Activated CD4-positive, alpha-beta T cell treated with anti-CD3 and anti-CD28 coated beads, Interleukin-2, amount 50 U/mL, for 1 hour (primary cell): ENCODE measurements around the gene KRT32.
A peak's percentile ranks its signal among the peaks of the same experiment; 100 is the strongest.

Source experiments
- DNase-seq: peaks from one replicate; pipeline ENCODE4 v3.0.0-alpha.2; 2020

KRT32 gene

GRCh38 chr17:41492351-41492750 lies 25.2 kb upstream of the KRT32 start:
- DNase-seq = no peak

- DNase-seq = no peak
These were observed 24.3 kb upstream of the KRT32 start for GRCh38 chr17:41491476-41491875.

- no peak for DNase-seq
These were observed 23.1 kb upstream of the KRT32 start for GRCh38 chr17:41490000-41490990.

- DNase-seq = no peak
These were observed 22.3 kb upstream of the KRT32 start, which contains the start of gene KRT36 for GRCh38 chr17:41489531-41489930. Gene KRT36 (minus strand): TSS chr17:41489910. CDS start chr17:41489864, 46 bp downstream.

GRCh38 chr17:41486809-41487530 lies 19.8 kb upstream of the KRT32 start:
- peak; percentile 21 for DNase-seq

GRCh38 chr17:41486316-41486715 lies 19.1 kb upstream of the KRT32 start:
- no peak for DNase-seq

- no peak for DNase-seq
These were observed 18.0 kb upstream of the KRT32 start for GRCh38 chr17:41484920-41485904.

GRCh38 chr17:41483991-41484826 lies 17.0 kb upstream of the KRT32 start:
- DNase-seq = no peak

GRCh38 chr17:41483531-41483930 lies 16.3 kb upstream of the KRT32 start:
- no peak for DNase-seq

- no peak for DNase-seq
These were observed 13.8 kb upstream of the KRT32 start, which contains the start of gene KRT35 for GRCh38 chr17:41481036-41481435. Gene KRT35 (minus strand): TSS chr17:41481151. CDS start chr17:41481097, 54 bp downstream.

GRCh38 chr17:41480581-41480980 lies 13.4 kb upstream of the KRT32 start:
- DNase-seq = no peak

- DNase-seq = no peak
These were observed 12.9 kb upstream of the KRT32 start for GRCh38 chr17:41480136-41480535.

GRCh38 chr17:41478237-41478636 lies 11.1 kb upstream of the KRT32 start:
- DNase-seq = no peak

GRCh38 chr17:41476866-41477815 lies 10.0 kb upstream of the KRT32 start:
- DNase-seq = no peak

GRCh38 chr17:41475421-41475820 lies 8.2 kb upstream of the KRT32 start:
- DNase-seq = no peak

GRCh38 chr17:41474863-41475262 lies 7.7 kb upstream of the KRT32 start:
- DNase-seq = no peak

GRCh38 chr17:41468346-41468745 lies 1.2 kb upstream of the KRT32 start:
- DNase-seq = no peak

GRCh38 chr17:41467561-41467960 lies 375 bp upstream of the KRT32 start:
- DNase-seq = no peak

- DNase-seq = no peak
These were observed 2.5 kb downstream of the KRT32 start for GRCh38 chr17:41464682-41465081.

GRCh38 chr17:41464173-41464572 lies 3.0 kb downstream of the KRT32 start:
- DNase-seq = no peak
